ENCODE data around the gene ZFP28. TPM values are rescaled to one million over a fixed set of nuclear protein-coding genes. Genes with fewer than 3 reads are reported as not detected.

Gene ZFP28
- 6.2 TPM for polyA plus RNA-seq (2013, experiment 1 of 2)
- 6.4 TPM for polyA plus RNA-seq (2013, experiment 2 of 2)

DNA sequence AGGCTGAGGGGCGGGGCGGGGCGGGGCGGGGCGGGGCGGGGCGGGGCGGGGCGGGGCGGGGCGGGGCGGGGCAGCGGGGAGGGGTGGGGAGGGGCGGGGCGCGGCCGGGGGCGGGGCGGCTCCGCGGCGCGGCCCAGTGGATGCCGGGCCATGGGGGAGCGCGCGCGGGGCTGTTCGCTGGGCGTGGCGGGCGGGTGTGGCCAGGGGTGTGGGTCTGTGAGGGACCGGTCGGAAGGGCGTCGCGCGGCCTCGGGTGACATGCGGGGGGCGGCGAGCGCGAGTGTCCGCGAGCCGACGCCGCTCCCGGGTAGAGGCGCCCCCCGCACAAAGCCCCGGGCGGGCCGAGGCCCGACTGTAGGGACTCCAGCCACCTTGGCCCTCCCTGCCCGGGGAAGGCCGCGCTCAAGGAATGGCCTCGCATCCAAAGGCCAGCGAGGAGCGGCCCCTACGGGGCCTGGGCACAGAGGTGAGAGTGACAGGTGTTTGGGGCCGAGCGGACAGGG, at the start of gene ZFP28:
TSS of gene ZFP28 (plus strand) at position 188 of the 503 bp plus-strand sequence. CDS start at position 259, 71 bp downstream.
- Histone ChIP-seq H3K4me3 (ENCODE audit: insufficient read depth in 1 of 2, low read depth in 1 of 2, low read length in 2 of 2) (peak within 1 kb of the TSS; percentile 90 to 96), H3K79me1 (replicated peaks; ENCODE audit: low read length, poor library complexity, severe bottlenecking) (peaks cover 22% of the 10 kb centered on the region), H2BK120ac (ENCODE audit: low read depth, low read length) (peak within 1 kb of the TSS; percentile 57), H3K4ac (ENCODE audit: low read depth in 1 of 2, low read length in 2 of 2) (peak within 1 kb of the TSS; percentile 83 to 98), H3K18ac (ENCODE audit: low read depth in 1 of 2, low read length in 2 of 2) (peak within 1 kb of the TSS; percentile 100), H4K91ac (ENCODE audit: low read length) (peak within 1 kb of the TSS; percentile 100), H3K27ac (ENCODE audit: low read length, poor library complexity, severe bottlenecking) (peak within 1 kb of the TSS; percentile 98), H3K4me1 (ENCODE audit: control insufficient read depth, insufficient read depth, low read depth, low read length) (peaks cover 5% of the 10 kb centered on the region), H3K9ac (ENCODE audit: low read length) (peak within 1 kb of the TSS; percentile 77), H3K23ac (ENCODE audit: low read length in 2 of 2) (peak within 1 kb of the TSS in 1 of 2 experiments; percentile 14), H2AK5ac (ENCODE audit: low read length, severe bottlenecking) (no peak within 1 kb of the TSS), H2AFZ (ENCODE audit: low read depth, low read length) (peak within 1 kb of the TSS; percentile 96), H2BK12ac (ENCODE audit: low read length in 2 of 2) (peak within 1 kb of the TSS in 1 of 2 experiments; percentile 83), H3K27me3 (ENCODE audit: control insufficient read depth in 1 of 2, insufficient read depth in 1 of 2, low read length in 2 of 2) (no peaks in the 10 kb centered on the region), H3K36me3 (ENCODE audit: control insufficient read depth in 1 of 2, insufficient read depth in 2 of 2, low read depth in 1 of 2, low read length in 2 of 2) (peaks cover 22 to 34% of the 10 kb centered on the region in 2 experiments), H4K8ac (ENCODE audit: low read length) (peak within 1 kb of the TSS; percentile 100), H3K9me3 (ENCODE audit: control insufficient read depth, low read length) (peaks cover 85% of the 10 kb centered on the region), H3K4me2 (ENCODE audit: low read length, poor library complexity, severe bottlenecking) (peak within 1 kb of the TSS; percentile 87), H2BK5ac (ENCODE audit: low read depth, low read length, poor library complexity, severe bottlenecking) (peak within 1 kb of the TSS; percentile 88), H2BK15ac (ENCODE audit: low read depth, poor library complexity, severe bottlenecking) (peak within 1 kb of the TSS; percentile 98), H3K14ac (ENCODE audit: low read length in 2 of 2) (peak within 1 kb of the TSS in 1 of 2 experiments; percentile 98)
- 4% methylated on average over 33 of the region's 65 CpGs for WGBS
- no peak for DNase-seq

DNA sequence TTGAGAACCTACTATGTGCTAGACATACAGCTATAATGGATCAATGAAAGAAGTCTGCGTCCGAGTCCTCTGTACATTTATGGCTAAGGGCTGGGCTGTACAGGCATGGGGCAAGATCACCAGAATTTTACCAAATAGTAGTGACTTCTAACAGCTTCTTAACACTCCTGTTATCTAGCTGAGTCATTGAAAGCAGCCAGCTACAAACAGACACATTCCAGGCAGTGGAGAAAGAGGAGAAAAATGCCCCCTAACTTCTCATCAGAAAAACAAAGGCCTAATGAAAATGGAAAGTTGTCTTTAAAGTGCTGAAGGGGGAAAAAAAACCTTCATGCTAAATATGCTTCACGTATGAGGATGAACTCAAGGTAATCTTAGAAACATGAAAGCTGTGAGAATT, 47.3 kb upstream of the ZFP28 start:
- Histone ChIP-seq H2BK15ac (ENCODE audit: low read depth, poor library complexity, severe bottlenecking) (no peak overlapping the region), H4K91ac (ENCODE audit: low read length) (no peak overlapping the region), H2BK12ac (ENCODE audit: low read length in 2 of 2) (no peak overlapping the region), H3K27me3 (ENCODE audit: control insufficient read depth in 1 of 2, insufficient read depth in 1 of 2, low read length in 2 of 2) (no peaks in the 10 kb centered on the region), H3K27ac (ENCODE audit: low read length, poor library complexity, severe bottlenecking) (no peak overlapping the region), H2AK5ac (ENCODE audit: low read length, severe bottlenecking) (no peak overlapping the region), H3K18ac (ENCODE audit: low read depth in 1 of 2, low read length in 2 of 2) (no peak overlapping the region), H3K36me3 (ENCODE audit: control insufficient read depth in 1 of 2, insufficient read depth in 2 of 2, low read depth in 1 of 2, low read length in 2 of 2) (peaks cover 15 to 29% of the 10 kb centered on the region in 2 experiments), H3K79me1 (replicated peaks; ENCODE audit: low read length, poor library complexity, severe bottlenecking) (peaks cover 24% of the 10 kb centered on the region), H3K4ac (ENCODE audit: low read depth in 1 of 2, low read length in 2 of 2) (no peak overlapping the region), H3K9ac (ENCODE audit: low read length) (no peak overlapping the region), H3K4me2 (ENCODE audit: low read length, poor library complexity, severe bottlenecking) (no peak overlapping the region), H3K4me3 (ENCODE audit: insufficient read depth in 1 of 2, low read depth in 1 of 2, low read length in 2 of 2) (no peak overlapping the region), H4K8ac (ENCODE audit: low read length) (no peak overlapping the region), H3K23ac (ENCODE audit: low read length in 2 of 2) (no peak overlapping the region), H3K4me1 (ENCODE audit: control insufficient read depth, insufficient read depth, low read depth, low read length) (no peaks in the 10 kb centered on the region), H3K9me3 (ENCODE audit: control insufficient read depth, low read length) (peaks cover 86% of the 10 kb centered on the region), H2AFZ (ENCODE audit: low read depth, low read length) (no peak overlapping the region), H3K14ac (ENCODE audit: low read length in 2 of 2) (no peak overlapping the region), H2BK5ac (ENCODE audit: low read depth, low read length, poor library complexity, severe bottlenecking) (no peak overlapping the region), H2BK120ac (ENCODE audit: low read depth, low read length) (no peak overlapping the region)
- no peak for DNase-seq
- WGBS: 70% methylated on average over 3 of the region's 3 CpGs

DNA sequence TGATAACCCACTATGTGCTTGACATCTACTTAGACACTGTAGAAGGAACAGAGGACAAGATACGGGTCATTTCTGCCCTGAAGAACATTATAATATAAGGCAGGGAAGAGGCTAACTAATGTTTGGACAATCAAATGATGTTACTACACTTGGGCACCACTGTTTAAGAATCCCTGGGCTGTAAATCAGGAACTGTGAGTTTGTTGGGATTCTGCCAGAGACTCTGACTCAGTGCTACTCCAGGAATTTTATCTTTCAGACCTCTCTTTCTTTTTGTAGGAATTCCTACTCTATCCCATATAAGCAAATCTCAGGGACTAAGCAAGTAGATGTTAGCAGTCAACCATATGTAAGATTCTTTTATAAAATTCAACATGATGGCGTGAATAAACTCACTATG, 34.2 kb upstream of the ZFP28 start:
- no peak overlapping the region for H2BK15ac ChIP-seq (ENCODE audit: low read depth, poor library complexity, severe bottlenecking)
- H4K91ac ChIP-seq (ENCODE audit: low read length): no peak overlapping the region
- no peaks in the 10 kb centered on the region for H3K79me1 ChIP-seq (replicated peaks; ENCODE audit: low read length, poor library complexity, severe bottlenecking)
- no peak overlapping the region for H3K4ac ChIP-seq (ENCODE audit: low read depth in 1 of 2, low read length in 2 of 2)
- no peak overlapping the region for H3K18ac ChIP-seq (ENCODE audit: low read depth in 1 of 2, low read length in 2 of 2)
- peaks cover 4 to 17% of the 10 kb centered on the region in 2 experiments for H3K36me3 ChIP-seq (ENCODE audit: control insufficient read depth in 1 of 2, insufficient read depth in 2 of 2, low read depth in 1 of 2, low read length in 2 of 2)
- no peak overlapping the region for H3K27ac ChIP-seq (ENCODE audit: low read length, poor library complexity, severe bottlenecking)
- no peaks in the 10 kb centered on the region for H3K27me3 ChIP-seq (ENCODE audit: control insufficient read depth in 1 of 2, insufficient read depth in 1 of 2, low read length in 2 of 2)
- no peak overlapping the region for H2BK120ac ChIP-seq (ENCODE audit: low read depth, low read length)
- H3K9me3 ChIP-seq (ENCODE audit: control insufficient read depth, low read length): peaks cover 42% of the 10 kb centered on the region
- H2AK5ac ChIP-seq (ENCODE audit: low read length, severe bottlenecking): no peak overlapping the region
- no peak overlapping the region for H4K8ac ChIP-seq (ENCODE audit: low read length)
- H2BK12ac ChIP-seq (ENCODE audit: low read length in 2 of 2): no peak overlapping the region
- peaks cover 5% of the 10 kb centered on the region for H3K4me1 ChIP-seq (ENCODE audit: control insufficient read depth, insufficient read depth, low read depth, low read length)
- no peak overlapping the region for H3K9ac ChIP-seq (ENCODE audit: low read length)
- H3K4me3 ChIP-seq (ENCODE audit: insufficient read depth in 1 of 2, low read depth in 1 of 2, low read length in 2 of 2): peak overlapping the region in 1 of 2 experiments; percentile 17
- H3K4me2 ChIP-seq (ENCODE audit: low read length, poor library complexity, severe bottlenecking): no peak overlapping the region
- H2BK5ac ChIP-seq (ENCODE audit: low read depth, low read length, poor library complexity, severe bottlenecking): no peak overlapping the region
- no peak overlapping the region for H2AFZ ChIP-seq (ENCODE audit: low read depth, low read length)
- DNase-seq: peak; percentile 24
- 88% methylated on average over 1 of the region's 2 CpGs for WGBS
- H3K23ac ChIP-seq (ENCODE audit: low read length in 2 of 2): no peak overlapping the region
- no peak overlapping the region for H3K14ac ChIP-seq (ENCODE audit: low read length in 2 of 2)

DNA sequence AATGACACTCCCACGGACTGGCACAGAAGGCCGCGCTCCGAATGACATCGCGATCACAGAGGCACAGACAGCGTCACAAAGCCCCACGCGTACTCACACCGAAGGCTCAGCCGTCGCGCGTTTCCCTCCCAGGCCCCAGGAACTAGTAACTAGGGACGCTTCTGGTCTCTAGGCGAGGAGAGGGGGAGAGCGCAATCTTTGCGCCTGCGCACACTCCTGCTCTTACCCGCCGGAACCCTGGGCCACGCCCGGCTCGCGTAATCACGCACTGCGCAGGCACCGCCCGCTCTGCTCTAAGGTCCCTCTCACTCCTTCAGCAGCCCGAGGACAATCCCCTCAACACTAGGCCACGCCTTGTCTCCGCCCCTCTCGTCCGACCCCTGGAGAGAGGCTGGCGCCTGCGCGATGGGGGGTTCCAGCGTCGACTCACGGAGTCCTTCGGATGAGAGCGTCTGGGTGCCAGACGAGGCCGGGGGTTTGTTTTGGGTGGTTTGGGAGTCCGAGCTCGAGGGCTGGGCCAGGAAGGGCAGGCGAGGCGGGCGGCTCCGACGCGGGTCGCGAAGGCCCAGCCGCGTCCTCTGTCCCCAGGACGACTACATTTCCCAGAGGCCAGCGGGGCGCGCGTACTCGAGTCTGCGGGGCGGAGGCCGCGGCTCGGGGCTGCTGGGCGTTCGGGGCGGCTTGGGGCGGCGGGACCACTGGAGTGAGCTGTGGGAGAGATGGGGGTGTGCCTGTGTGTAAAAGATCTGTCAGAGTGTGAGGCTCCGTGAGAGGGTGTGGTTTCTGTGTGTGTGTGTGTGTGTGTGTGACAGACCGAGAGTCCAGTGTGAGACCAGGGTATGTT, 31.1 kb upstream of the ZFP28 start, which contains the start of gene ZNF471:
TSS of gene ZNF471 (plus strand) at position 410 of the 844 bp plus-strand sequence. CDS start 3,717 bp downstream, outside the sequence.
- Histone ChIP-seq H2BK15ac (ENCODE audit: low read depth, poor library complexity, severe bottlenecking) (no peak within 1 kb of the TSS), H3K4me3 (ENCODE audit: insufficient read depth in 1 of 2, low read depth in 1 of 2, low read length in 2 of 2) (peak within 1 kb of the TSS; percentile 74 to 96), H3K36me3 (ENCODE audit: control insufficient read depth in 1 of 2, insufficient read depth in 2 of 2, low read depth in 1 of 2, low read length in 2 of 2) (peaks cover 0 to 3% of the 10 kb centered on the region in 2 experiments), H2BK5ac (ENCODE audit: low read depth, low read length, poor library complexity, severe bottlenecking) (peak within 1 kb of the TSS; percentile 88), H2BK120ac (ENCODE audit: low read depth, low read length) (peak within 1 kb of the TSS; percentile 81), H2AK5ac (ENCODE audit: low read length, severe bottlenecking) (no peak within 1 kb of the TSS), H3K79me1 (replicated peaks; ENCODE audit: low read length, poor library complexity, severe bottlenecking) (no peaks in the 10 kb centered on the region), H3K4ac (ENCODE audit: low read depth in 1 of 2, low read length in 2 of 2) (peak within 1 kb of the TSS in 1 of 2 experiments; percentile 42), H3K4me1 (ENCODE audit: control insufficient read depth, insufficient read depth, low read depth, low read length) (peaks cover 5% of the 10 kb centered on the region), H3K9me3 (ENCODE audit: control insufficient read depth, low read length) (peaks cover 40% of the 10 kb centered on the region), H3K14ac (ENCODE audit: low read length in 2 of 2) (peak within 1 kb of the TSS in 1 of 2 experiments; percentile 57), H3K18ac (ENCODE audit: low read depth in 1 of 2, low read length in 2 of 2) (peak within 1 kb of the TSS; percentile 69 to 81), H3K9ac (ENCODE audit: low read length) (peak within 1 kb of the TSS; percentile 96), H3K27me3 (ENCODE audit: control insufficient read depth in 1 of 2, insufficient read depth in 1 of 2, low read length in 2 of 2) (no peaks in the 10 kb centered on the region), H4K8ac (ENCODE audit: low read length) (peak within 1 kb of the TSS; percentile 84), H3K23ac (ENCODE audit: low read length in 2 of 2) (peak within 1 kb of the TSS in 1 of 2 experiments; percentile 9), H4K91ac (ENCODE audit: low read length) (peak within 1 kb of the TSS; percentile 91), H2BK12ac (ENCODE audit: low read length in 2 of 2) (no peak within 1 kb of the TSS), H3K27ac (ENCODE audit: low read length, poor library complexity, severe bottlenecking) (peak within 1 kb of the TSS; percentile 85), H3K4me2 (ENCODE audit: low read length, poor library complexity, severe bottlenecking) (peak within 1 kb of the TSS; percentile 72), H2AFZ (ENCODE audit: low read depth, low read length) (peak within 1 kb of the TSS; percentile 74)
- DNase-seq: peak; percentile 99
- under 1% methylated on average over 60 of the region's 74 CpGs for WGBS
